ENCODE data around the gene DUSP1.

The DUSP1 gene

DNA sequence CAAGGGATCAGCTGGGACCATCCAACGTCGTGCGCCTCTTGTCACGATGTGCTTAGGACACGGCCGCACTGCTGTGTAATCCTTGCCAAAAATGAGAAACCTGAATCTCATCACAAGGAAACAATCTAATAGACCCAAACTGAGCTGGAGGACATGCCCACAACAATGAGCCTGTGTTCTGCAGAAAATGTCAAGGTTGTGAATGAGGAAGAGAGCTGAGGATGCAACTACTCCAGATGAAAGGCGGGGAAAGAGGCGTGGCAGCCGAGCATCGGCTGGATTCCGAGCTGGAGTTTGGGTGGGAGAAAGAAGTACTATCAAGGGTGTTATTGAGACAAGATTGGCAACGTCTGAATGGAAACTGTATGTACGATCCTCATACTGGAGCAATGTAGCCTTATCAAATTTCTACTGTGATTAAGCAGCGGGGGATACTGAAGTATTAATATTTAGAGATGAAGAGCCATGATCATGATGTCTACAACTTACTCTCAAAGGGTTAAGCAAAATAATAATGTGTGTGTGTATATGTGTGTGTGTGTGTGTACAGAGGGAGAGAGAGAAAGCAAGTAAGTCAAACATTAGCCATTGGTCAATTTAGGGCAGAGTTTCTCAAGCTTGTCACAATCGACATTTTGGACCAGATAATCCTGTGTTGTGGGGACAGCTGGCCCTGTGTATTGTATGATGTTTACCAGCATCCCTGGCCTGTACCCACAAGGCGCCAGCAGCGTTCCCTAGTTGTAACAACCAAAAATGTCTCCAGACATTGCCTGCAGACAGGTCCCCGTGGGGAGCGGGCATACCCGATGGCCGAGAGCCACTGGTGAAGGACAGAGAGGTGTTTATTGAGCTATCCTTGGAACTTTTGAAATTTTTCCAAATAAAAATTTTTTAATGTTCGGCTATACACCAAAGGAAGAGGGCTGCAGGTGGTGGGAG is 46.5 kb downstream of the DUSP1 start:
- no peak for DNase-seq (ENCODE audit: low read depth)

- no peak for DNase-seq (ENCODE audit: low read depth)
Observed at GRCh38 chr5:172723508-172723907, 47.5 kb downstream of the DUSP1 start.

- DNase-seq (ENCODE audit: low read depth), result peak; percentile 23
Observed at GRCh38 chr5:172722327-172722815, 48.6 kb downstream of the DUSP1 start.

GRCh38 chr5:172721455-172722326 is 49.3 kb downstream of the DUSP1 start:
- DNase-seq (ENCODE audit: low read depth), result peak; percentile 46

DNA sequence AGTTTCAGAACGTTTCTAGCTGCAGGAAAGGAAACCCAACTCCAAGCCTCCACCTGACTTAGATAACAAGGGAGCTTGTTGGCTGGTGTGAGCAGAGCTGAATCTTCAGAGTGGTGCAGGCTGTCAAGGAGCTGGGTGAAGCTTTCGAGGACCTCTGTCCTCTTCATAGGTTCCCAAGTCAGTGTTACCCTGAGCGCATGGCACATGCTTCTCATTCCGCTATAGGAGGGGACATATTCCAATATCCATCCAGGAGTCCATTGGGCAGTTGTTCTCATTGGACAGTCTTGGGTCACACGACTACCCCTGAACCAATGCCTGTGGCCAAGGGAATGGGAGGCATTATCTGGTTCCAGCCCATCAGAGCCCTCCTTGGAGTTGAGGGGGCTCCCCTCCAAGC is 50.3 kb downstream of the DUSP1 start:
- DNase-seq (ENCODE audit: low read depth), result no peak

DNA sequence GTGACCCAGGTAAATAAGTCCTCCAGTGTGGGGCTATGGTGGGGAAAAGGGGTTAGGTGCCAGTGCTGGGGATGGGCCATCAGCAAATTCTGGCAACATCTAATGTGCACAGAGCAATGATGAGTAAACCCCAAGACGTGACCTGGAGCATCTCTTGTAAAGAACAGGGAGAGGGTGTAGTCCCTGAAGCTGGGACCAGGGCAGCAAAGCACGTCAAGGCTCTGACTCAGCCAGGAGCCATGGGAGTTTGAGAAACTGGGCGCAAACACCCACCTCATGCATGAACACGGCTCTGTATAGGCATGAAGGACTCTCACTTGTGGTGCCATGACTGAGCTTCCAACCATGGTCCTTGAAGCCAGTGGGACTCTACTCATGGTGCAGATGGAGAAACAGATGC is 51.8 kb downstream of the DUSP1 start:
- no peak for DNase-seq (ENCODE audit: low read depth)

DNA sequence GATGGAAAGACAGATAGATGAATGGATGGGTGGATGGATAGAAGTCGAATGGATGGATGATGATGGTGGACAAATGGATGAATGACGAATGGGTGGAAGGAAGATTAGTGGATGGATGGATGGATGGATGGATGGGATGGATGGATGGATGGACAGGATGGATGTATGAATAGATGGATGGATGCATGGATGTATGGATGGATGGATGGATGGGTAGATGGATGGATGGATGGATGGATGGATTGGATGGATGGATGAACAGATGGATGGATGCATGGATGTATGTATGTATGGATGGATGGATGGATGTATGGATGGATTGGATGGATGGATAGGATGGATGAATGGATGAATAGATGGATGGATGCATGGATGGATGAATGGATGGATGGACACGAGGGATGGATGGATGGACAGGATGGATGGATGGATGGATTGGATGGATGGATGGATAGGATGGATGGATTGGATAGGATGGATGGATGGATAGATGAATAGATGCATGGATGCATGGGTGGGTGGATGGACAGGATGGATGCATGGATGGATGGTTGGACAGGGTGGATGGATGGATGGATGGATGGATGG is 52.4 kb downstream of the DUSP1 start:
- no peak for DNase-seq (ENCODE audit: low read depth)

Measured in EH (cell line).